HG03575 (cell line): Measurements from ENCODE around the gene MRPS6.

Experiments
- ATAC-seq: cut with Tn5 transposase; IDR thresholded peaks from one replicate; pipeline ENCODE4 v1.9.1; 2021; ENCODE audit not compliant: unreplicated experiment, insufficient number of reproducible peaks, low FRiP score; ENCODE audit errors: extremely low read depth

The MRPS6 gene

GRCh38 chr21:34190576-34191321 lies 117.4 kb downstream of the MRPS6 start:
- ATAC-seq: no peak

- ATAC-seq: no peak
Measured at GRCh38 chr21:34191876-34192275, 118.5 kb downstream of the MRPS6 start.
